Activated CD4-positive, alpha-beta T cell treated with anti-CD3 and anti-CD28 coated beads for 24 hours (primary cell): Measurements from ENCODE around the gene SLC16A8.
"Not testable (repeated sequence)": the region's sequence is repeated elsewhere in the genome, so short reads cannot be mapped to it uniquely, and the experiment has no call there.

Experiments used
- DNase-seq, 2 donors: peaks; one replicate each; pipeline ENCODE4 v3.0.0-alpha.2; 2020; ENCODE audit warnings: low read depth in 2 of 2

The SLC16A8 gene

DNA sequence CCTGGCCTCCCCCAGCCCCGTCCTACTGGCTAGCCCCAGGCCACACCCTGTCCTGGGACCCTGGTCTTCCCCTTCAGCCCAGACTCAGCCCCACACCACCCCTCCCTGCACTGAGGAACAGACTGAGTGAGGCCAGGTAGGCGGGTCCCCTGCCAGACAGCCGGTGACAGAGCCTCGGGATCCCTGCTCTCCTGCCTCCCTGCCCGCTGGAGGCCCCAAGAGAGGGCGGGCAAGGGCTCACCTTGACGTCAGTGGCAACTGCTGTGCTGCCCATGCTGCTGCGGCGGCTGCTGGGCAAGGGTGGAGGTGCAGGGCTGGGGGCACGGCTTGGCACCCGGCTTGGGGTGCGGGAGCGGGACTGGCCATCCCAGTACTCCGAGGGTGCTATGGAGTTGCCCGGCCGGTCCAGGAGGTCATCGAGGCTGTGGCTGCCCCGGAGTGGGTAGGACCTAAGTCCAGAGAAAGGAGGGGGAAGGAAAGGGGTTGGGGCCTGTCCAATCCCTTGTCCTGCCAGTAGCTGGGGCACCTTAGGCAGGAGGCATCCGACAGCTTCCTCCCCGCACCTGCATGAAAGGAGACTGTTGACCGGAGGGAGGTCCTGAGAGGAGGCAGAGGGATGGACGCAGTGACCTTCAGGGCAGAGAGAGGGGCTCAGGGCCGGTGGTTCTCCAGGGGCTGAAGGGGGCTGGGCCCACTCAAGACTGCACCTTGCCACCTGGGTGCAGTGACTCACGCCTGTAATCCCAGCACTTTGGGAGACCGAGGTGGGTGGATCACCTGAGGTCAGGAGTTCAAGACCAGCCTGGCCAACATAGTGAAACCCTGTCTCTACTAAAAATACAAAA, 2.2 kb upstream of the SLC16A8 start:
- DNase-seq, result no peak

DNA sequence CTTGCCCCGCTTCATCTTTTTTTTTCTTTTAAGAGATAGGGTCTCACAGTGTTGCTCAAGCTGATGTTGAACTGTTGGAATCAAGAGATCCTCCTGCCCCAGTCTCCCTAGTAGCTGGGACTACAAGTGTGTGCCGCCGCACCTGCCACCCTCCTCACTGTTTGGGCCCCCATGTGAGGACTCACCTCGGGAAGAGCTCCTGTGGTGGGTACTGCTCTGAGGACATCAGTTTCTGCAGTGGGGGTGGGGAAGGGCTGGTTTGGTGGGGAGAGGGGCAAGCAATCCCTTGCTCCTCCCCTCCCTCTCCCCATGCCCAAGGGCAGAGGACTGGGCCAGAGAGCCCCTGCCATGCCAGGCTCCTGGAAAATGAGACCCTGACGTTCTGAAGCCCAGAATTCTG, 1.5 kb upstream of the SLC16A8 start:
- DNase-seq, result no peak

- no peak for DNase-seq
These were observed 1.1 kb upstream of the SLC16A8 start for GRCh38 chr22:38085056-38085455.

DNA sequence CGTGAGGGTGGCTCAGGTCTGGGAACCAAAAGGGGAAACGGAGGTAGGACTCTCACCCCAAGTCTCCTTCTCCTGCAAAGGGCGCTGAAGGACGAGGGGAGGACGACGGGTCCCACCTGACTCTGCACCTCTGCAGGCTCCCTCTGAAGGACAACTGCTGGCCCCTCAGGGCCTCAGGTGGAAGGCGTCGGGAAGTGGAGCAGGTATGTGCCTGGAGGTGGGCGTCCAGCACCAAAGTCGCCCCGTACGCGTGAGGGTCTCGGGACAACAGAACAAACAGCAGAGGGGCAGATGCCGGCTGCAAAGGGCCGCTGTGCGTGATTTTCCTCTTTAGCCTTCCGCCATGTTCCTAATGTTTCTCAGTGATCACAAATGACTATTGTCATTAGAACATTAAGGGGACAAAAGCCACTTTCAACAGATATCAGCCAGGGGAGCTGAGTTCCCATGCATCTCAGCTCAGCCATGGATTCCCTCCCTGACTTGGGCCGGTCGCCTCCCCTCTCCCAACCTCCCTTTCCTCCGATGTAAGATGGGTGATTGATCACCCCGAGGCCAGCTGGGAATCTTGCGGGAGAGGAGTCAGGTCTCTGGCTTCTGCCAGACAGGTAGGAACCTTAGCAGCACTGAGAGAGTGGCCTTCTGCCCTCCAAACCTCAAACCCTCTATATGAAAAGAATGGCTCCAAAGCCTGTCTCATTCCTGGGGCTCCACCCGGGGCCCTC, 836 bp downstream of the SLC16A8 start:
- no peak for DNase-seq

DNA sequence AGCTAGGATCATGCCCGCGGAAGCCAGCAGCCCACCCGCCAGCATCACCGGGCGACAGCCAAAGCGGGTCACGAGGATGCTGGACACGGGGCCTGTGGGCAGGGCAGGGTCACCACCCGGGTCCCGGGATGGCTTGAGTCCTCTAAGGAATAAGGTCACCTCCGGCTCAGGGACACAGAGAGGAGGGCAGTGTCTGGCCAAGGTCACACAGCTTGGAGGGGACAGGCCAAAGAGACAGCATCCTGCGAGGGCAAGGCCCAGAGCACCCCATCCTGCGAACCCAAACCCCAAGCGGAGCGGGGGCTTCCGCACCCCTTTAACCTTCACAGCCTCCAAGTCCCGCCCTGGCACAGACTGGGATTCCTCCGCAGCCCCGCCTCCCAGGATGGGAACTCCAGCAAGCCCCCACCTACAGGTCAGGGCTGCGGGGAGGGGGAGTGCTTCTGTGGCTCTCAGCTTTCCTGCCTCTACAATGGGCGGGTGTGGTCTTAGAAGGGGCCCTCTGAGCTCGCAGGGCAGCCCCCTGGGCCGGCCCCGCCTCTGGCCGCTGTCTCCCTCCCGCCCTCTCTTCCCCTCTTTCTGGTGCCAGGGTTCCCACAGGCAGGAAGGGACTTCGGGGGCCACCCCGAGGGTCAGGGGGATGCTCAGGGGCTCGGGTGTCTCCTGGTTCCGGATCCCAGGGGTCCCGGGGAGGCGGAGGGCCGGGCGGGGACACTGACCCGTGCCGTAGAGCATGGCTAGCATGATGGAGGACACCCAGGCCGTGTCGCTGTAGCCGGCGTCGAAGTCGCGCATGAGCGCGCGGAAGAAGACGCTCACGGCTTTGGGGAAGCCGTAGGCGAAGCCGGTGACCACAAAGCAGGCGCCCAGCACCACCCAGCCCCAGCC, 1.8 kb downstream of the SLC16A8 start:
- DNase-seq, result no peak

DNA sequence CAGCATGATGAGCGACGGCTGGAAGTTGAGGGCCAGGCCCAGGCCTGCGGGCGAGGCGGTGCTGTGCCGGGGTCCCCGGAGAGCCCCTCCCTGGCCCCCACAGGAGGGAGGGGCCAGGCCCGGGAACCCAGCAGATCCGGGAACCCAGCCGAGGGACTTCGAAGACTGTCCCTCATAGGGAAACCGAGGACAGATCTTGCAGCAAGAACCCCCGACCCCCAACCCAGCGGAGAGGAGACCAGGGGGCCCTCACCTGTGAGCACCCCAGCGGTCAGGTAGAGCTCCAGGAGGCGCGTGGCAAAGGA, 2.4 kb downstream of the SLC16A8 start:
- DNase-seq, result no peak

DNA sequence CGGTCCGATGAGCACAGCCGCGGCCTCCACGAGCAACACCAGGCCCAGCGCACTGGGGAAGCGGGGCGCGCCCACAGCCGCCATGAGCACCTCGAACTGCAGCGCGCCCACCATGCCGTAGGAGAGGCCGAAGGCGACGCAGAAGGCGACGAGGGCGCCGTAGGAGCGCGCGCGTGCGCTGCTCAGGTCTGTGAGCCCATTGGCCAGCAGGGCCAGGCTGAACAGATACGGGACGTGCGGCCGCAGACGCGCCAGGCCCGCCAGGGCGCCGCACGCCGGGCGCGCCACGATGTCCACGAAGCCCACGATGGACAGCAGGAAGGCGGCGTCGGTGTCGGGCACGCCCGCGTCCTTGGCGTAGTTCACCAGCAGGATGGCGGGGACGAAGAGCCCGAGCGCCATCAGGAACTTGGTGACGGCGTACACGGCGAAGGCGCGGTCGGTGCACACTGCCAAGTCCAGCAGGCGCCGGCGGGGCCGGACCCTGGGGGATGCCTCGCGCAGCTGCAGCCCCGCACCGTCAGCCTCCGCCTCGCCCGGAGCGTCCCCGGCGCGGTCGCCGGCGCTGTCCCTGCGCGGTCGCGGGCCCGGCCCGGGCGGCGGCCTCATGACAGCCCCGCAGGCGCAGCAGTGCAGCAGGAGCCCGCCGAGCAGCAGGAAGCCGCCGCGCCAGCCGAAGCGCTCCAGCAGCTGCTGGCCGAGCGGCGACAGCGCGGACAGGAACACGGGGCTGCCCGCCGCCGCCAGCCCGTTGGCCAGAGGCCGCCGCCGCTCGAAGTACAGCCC, 2.9 kb downstream of the SLC16A8 start:
- DNase-seq, result no peak

- no peak for DNase-seq
These were observed 3.5 kb downstream of the SLC16A8 start for GRCh38 chr22:38080474-38080849.

GRCh38 chr22:38079804-38080203, 4.2 kb downstream of the SLC16A8 start:
- DNase-seq, result no peak

GRCh38 chr22:38079208-38079607, 4.8 kb downstream of the SLC16A8 start:
- DNase-seq, result not testable (repeated sequence)

GRCh38 chr22:38078046-38078840, 5.7 kb downstream of the SLC16A8 start:
- DNase-seq, result no peak

DNA sequence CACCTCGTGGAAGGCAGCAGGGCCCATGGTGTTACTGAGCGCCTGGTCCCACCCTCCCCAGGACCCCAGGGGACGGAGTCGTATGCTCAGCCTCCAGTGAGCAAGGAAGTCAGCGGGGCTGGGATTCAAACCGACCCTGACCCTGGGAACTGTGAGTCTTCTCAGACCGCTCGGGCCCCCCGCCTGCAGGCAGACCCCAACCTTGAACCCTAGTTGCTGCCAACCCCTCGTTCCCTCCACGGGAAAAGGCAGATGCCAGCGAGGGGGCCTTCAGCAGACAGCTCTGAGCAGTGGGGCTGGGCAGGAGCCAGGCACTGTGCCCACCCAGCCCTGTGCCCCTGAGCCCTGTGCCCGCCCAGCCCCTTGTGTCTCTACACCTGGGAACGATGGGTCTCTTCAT, 6.4 kb downstream of the SLC16A8 start:
- DNase-seq, result no peak

GRCh38 chr22:38077096-38077495, 6.9 kb downstream of the SLC16A8 start:
- DNase-seq, result no peak

- no peak for DNase-seq
These were observed 8.0 kb downstream of the SLC16A8 start for GRCh38 chr22:38075961-38076360.

DNA sequence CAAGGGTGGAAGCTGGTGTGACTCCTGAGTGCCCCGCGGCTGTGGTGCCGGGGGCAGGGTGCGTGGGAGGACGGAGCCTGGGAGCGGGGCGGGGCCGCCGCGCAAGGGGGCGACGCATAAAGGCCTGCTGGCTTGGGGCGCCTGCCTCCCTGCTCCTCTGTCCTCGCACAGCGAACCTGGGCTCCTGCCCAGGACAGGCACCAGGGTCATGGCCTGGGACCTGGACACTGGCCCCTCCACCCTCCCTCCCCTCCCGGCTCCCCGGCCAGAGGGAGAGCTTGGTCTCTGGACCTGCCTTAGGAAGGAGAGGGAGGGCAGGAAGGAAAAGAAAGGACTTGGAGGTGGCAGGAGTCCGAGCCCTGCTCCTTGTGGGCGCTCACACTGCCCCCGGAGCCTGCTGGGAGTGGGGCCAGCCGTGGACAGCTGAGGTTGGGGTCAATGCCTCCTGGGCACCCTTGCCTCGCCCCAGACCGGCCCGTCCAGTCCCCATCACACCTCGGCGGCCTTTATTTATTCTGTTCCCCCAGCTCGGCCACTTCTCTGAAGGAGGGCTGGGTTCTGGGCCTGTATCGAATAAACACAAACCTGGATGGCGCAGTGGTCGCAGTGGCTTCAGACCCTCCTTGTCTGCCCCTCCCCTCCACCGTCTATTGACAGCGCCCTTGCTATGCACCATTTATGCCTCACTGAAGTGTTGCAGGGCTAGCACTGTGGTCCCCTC, 8.7 kb downstream of the SLC16A8 start:
- no peak for DNase-seq

GRCh38 chr22:38074181-38075104, 9.5 kb downstream of the SLC16A8 start:
- no peak for DNase-seq

- no peak for DNase-seq
These were observed 10.5 kb downstream of the SLC16A8 start for GRCh38 chr22:38073150-38074130.
